Caco-2 (cell line): ENCODE data around the gene PLPP1. TPM values are rescaled to one million over a fixed set of nuclear protein-coding genes. Genes with fewer than 3 reads are reported as not detected.

Experiments used
- BruUV-seq: library from RNA; stranded (reverse); fragments of 400-500 nt; replicated peaks from 2 replicates; lab custom pipeline; 2021; lab: Mats Ljungman, UMichigan
- CTCF ChIA-PET: fragments of 300-600 bp; sonication (Branson Sonifier 250); formaldehyde crosslinking; loops from one replicate; lab custom pipeline; 2022; ENCODE audit warnings: antibody characterized with exemption; lab: Charles Lee
- POLR2A ChIA-PET: fragments of 300-600 bp; sonication (Branson Sonifier 250); formaldehyde crosslinking; loops from one replicate; lab custom pipeline; 2022; ENCODE audit warnings: antibody characterized with exemption; lab: Charles Lee
- DNase-seq, 2 experiments: peaks; one replicate each; pipeline versions ENCODE4 v3.0.0 to v3.0.0-alpha.2; 2020 to 2022
- H3K27me3 ChIP-seq: replicated peaks from 2 replicates; pipeline ENCODE4 v1.6.0; 2011; ENCODE audit warnings: low read length; ENCODE audit not compliant: control insufficient read depth, insufficient read depth
- H3K36me3 ChIP-seq: 2 replicates; pipeline ENCODE4 v1.5.1; 2011; ENCODE audit warnings: low read length; ENCODE audit not compliant: control insufficient read depth, insufficient read depth
- H3K4me1 ChIP-seq: fragments of 250-450 bp; sonication (Bioruptor Pico); 2 replicates; pipeline ENCODE4 v1.5.1; 2020; ENCODE audit warnings: mild to moderate bottlenecking
- H3K4me3 ChIP-seq: 2 replicates; pipeline ENCODE4 v1.5.1; 2011; ENCODE audit warnings: low read depth, mild to moderate bottlenecking, control low read depth, low read length
- H3K9me3 ChIP-seq: fragments of 250-450 bp; sonication (Bioruptor Pico); 2 replicates; pipeline ENCODE4 v1.5.1; 2020; ENCODE audit warnings: mild to moderate bottlenecking, moderate library complexity
- H3K27ac Mint-ChIP-seq: one replicate; pipeline ENCODE4 v1.8.0; 2022; ENCODE audit warnings: mixed read lengths; ENCODE audit not compliant: unreplicated experiment
- H3K27me3 Mint-ChIP-seq: one replicate; pipeline ENCODE4 v1.8.0; 2022; ENCODE audit warnings: mixed read lengths; ENCODE audit not compliant: insufficient read depth, unreplicated experiment
- H3K36me3 Mint-ChIP-seq: one replicate; pipeline ENCODE4 v1.8.0; 2022; ENCODE audit warnings: mild to moderate bottlenecking, mixed read lengths; ENCODE audit not compliant: insufficient read depth, unreplicated experiment
- H3K4me1 Mint-ChIP-seq: one replicate; pipeline ENCODE4 v1.8.0; 2022; ENCODE audit warnings: low read depth, mixed read lengths; ENCODE audit not compliant: unreplicated experiment
- H3K4me3 Mint-ChIP-seq: one replicate; pipeline ENCODE4 v1.8.0; 2022; ENCODE audit warnings: mild to moderate bottlenecking, moderate library complexity, mixed read lengths; ENCODE audit not compliant: unreplicated experiment
- H3K9me3 Mint-ChIP-seq: one replicate; pipeline ENCODE4 v1.8.0; 2022; ENCODE audit warnings: mixed read lengths; ENCODE audit not compliant: unreplicated experiment
- intact Hi-C: fragments of 100-400 bp; cut with micrococcal nuclease; formaldehyde crosslinking; loops from one replicate; pipeline ENCODE4 v1.10.0; 2022; ENCODE audit not compliant: unreplicated experiment
- microRNA-seq: library from miRNA; unstranded; fragments of <30 nt; microRNA quantifications from one replicate; pipeline ENCODE4 v1.2.0, GENCODE V29; 2022
- total RNA-seq: library from RNA; stranded (reverse); gene quantifications from 2 replicates; pipeline ENCODE4 v1.2.3, GENCODE V29; 2022
- TF ChIP-seq, protein P1 (sequence below), 2 experiments: fragments of 200-600 bp in 1 of 2; IDR thresholded peaks; 1 replicate in 1 of 2; 2 replicates in 1 of 2; pipeline versions ENCODE4 v1.5.1 to v1.8.0; 2011 to 2022; ENCODE audit warnings: antibody characterized with exemption in 1 of 2, control low read depth in 1 of 2, inconsistent platforms in 1 of 2, low read depth in 1 of 2, low read length in 1 of 2, mild to moderate bottlenecking in 1 of 2, moderate library complexity in 1 of 2; ENCODE audit not compliant: insufficient read depth in 1 of 2, severe bottlenecking in 1 of 2, unreplicated experiment in 1 of 2

PLPP1 gene
- total RNA-seq, 1 experiment from 2014 or later, result 49.4 TPM

DNA sequence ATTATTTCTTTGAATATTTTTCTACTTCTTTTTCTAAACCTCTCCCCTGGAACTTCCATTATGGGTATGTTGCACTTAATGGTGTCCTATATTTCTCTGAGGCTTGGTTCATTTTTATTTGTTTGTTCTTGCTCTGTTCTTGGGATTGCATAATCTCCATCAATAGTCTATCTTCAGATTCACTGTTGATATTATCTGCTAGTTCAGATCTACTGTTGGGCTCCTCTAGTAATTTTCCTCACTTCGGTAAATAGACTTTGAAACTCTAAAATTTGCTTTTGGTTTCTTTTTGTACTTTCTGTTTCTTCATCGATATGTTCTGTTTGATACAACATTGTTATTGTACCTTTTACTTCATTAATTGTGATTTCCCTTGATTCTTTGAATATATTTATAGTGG, 150.7 kb downstream of the PLPP1 start:
- no peaks in the 10 kb centered on the region for H3K9me3 Mint-ChIP-seq
- H3K27me3 Mint-ChIP-seq, result no peaks in the 10 kb centered on the region
- H3K4me1 Mint-ChIP-seq, result peaks cover 5% of the 10 kb centered on the region
- peaks cover 58% of the 10 kb centered on the region for H3K36me3 Mint-ChIP-seq
- intact Hi-C loops, result no loop called here
- ChIA-PET POLR2A (no interaction called here), CTCF (no interaction called here)
- peak overlapping the region; percentile 10 for H3K27ac Mint-ChIP-seq
- no peaks in the 10 kb centered on the region for H3K36me3 ChIP-seq
- TF ChIP-seq, protein P1, sequence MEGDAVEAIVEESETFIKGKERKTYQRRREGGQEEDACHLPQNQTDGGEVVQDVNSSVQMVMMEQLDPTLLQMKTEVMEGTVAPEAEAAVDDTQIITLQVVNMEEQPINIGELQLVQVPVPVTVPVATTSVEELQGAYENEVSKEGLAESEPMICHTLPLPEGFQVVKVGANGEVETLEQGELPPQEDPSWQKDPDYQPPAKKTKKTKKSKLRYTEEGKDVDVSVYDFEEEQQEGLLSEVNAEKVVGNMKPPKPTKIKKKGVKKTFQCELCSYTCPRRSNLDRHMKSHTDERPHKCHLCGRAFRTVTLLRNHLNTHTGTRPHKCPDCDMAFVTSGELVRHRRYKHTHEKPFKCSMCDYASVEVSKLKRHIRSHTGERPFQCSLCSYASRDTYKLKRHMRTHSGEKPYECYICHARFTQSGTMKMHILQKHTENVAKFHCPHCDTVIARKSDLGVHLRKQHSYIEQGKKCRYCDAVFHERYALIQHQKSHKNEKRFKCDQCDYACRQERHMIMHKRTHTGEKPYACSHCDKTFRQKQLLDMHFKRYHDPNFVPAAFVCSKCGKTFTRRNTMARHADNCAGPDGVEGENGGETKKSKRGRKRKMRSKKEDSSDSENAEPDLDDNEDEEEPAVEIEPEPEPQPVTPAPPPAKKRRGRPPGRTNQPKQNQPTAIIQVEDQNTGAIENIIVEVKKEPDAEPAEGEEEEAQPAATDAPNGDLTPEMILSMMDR (IDR thresholded peaks at IDR 0.05; ENCODE audit: insufficient read depth in 1 of 2, low read depth in 1 of 2, low read length in 1 of 2, severe bottlenecking in 1 of 2, unreplicated experiment in 1 of 2), result no peak
- peaks cover 4% of the 10 kb centered on the region; the same call in 1 of the 2 replicates for H3K4me1 ChIP-seq
- DNase-seq, result no peak
- no peaks in the 10 kb centered on the region for H3K9me3 ChIP-seq
- H3K27me3 ChIP-seq, result no peaks in the 10 kb centered on the region
- H3K4me3 Mint-ChIP-seq, result no peak overlapping the region
- no peak overlapping the region for H3K4me3 ChIP-seq
- no TSS peak for BruUV-seq

- Mint-ChIP-seq H3K27ac (no peak overlapping the region), H3K4me3 (no peak overlapping the region), H3K4me1 (peaks cover 5% of the 10 kb centered on the region), H3K36me3 (peaks cover 50% of the 10 kb centered on the region), H3K9me3 (no peaks in the 10 kb centered on the region), H3K27me3 (no peaks in the 10 kb centered on the region)
- Histone ChIP-seq H3K4me1 (peaks cover 4% of the 10 kb centered on the region; the same call in 1 of the 2 replicates), H3K36me3 (no peaks in the 10 kb centered on the region), H3K4me3 (no peak overlapping the region), H3K27me3 (no peaks in the 10 kb centered on the region), H3K9me3 (no peaks in the 10 kb centered on the region)
- POLR2A ChIA-PET, result no interaction called here
- BruUV-seq, result no TSS peak
- DNase-seq, result no peak
- intact Hi-C loops, result no loop called here
- CTCF ChIA-PET, result no interaction called here
- TF ChIP-seq, protein P1 (IDR thresholded peaks at IDR 0.05; ENCODE audit: insufficient read depth in 1 of 2, low read depth in 1 of 2, low read length in 1 of 2, severe bottlenecking in 1 of 2, unreplicated experiment in 1 of 2), result no peak
Observed at GRCh38 chr5:55383254-55383653, 151.5 kb downstream of the PLPP1 start.

- H3K9me3 Mint-ChIP-seq, result peaks cover 11% of the 10 kb centered on the region
- no peaks in the 10 kb centered on the region for H3K27me3 Mint-ChIP-seq
- no peaks in the 10 kb centered on the region for H3K4me1 Mint-ChIP-seq
- TF ChIP-seq, protein P1 (IDR thresholded peaks at IDR 0.05; ENCODE audit: insufficient read depth in 1 of 2, low read depth in 1 of 2, low read length in 1 of 2, severe bottlenecking in 1 of 2, unreplicated experiment in 1 of 2), result no peak
- no peak for DNase-seq
- CTCF ChIA-PET, result no interaction called here
- no TSS peak for BruUV-seq
- POLR2A ChIA-PET, result no interaction called here
- peaks cover 57% of the 10 kb centered on the region for H3K36me3 Mint-ChIP-seq
- Histone ChIP-seq H3K4me3 (no peak overlapping the region), H3K36me3 (peaks cover 2% of the 10 kb centered on the region; the same call in 1 of the 2 replicates), H3K9me3 (0 out of 2 replicates have a peak, but pooled peaks cover 4% of the 10 kb centered on the region), H3K4me1 (no peaks in the 10 kb centered on the region), H3K27me3 (no peaks in the 10 kb centered on the region)
- intact Hi-C loops, result no loop called here
- no peak overlapping the region for H3K27ac Mint-ChIP-seq
- no peak overlapping the region for H3K4me3 Mint-ChIP-seq
Observed at GRCh38 chr5:55377810-55378209, 157.0 kb downstream of the PLPP1 start.

Small RNA genes within 50 kb of the gene (microRNA-seq; reads per million reads assigned to microRNA genes)
- 1.1 reads per million for gene MIR5687

Other genes with a start within 250 kb of the PLPP1 start
- gene DHX29, start 227.3 kb downstream of the PLPP1 start, total RNA-seq, result 27.6 and 31.6 TPM in 2 replicates
- 83.7 and 95.2 TPM in 2 replicates for gene MTREX, start 227.0 kb downstream of the PLPP1 start, total RNA-seq
- gene SLC38A9, start 177.4 kb upstream of the PLPP1 start, total RNA-seq, result 65.4 and 66.9 TPM in 2 replicates
- gene DDX4, start 203.1 kb upstream of the PLPP1 start, total RNA-seq, result 0.26 TPM in 1 of 2 replicates, not detected in the other